ENCODE measurements around the gene IGIP. TPM values are rescaled to one million over a fixed set of nuclear protein-coding genes. Genes with fewer than 3 reads are reported as not detected.

Gene IGIP
- total RNA-seq, 1 experiment from 2014 or later = 2.5 TPM

- H3K4me1 ChIP-seq (ENCODE audit: insufficient read depth, low read length, poor library complexity, severe bottlenecking) = peaks cover 4% of the 10 kb centered on the region
- H3K4me3 ChIP-seq (ENCODE audit: low read depth, low read length, poor library complexity, severe bottlenecking) = no peak overlapping the region
- DNase-seq (ENCODE audit: low spot score) = no peak
- intact Hi-C loops (cut with micrococcal nuclease; ENCODE audit: unreplicated experiment) = no loop called here
- ChIA-PET CTCF (no interaction called here), POLR2A (ENCODE audit: low non-redundant PET) (no interaction called here)
- no TSS peak for BruUV-seq (replicated peaks)
- no peaks in the 10 kb centered on the region for H3K27me3 ChIP-seq (replicated peaks; ENCODE audit: insufficient read depth, low read depth, low read length, poor library complexity)
- TF ChIP-seq CTCF (conservative IDR thresholded peaks at IDR 0.05; ENCODE audit: low read depth, low read length) (no peak), EZH2 (IDR thresholded peaks at IDR 0.05; ENCODE audit: borderline replicate concordance, low read depth, low read length, poor library complexity, severe bottlenecking) (no peak)
- H3K27ac ChIP-seq (ENCODE audit: low read depth, low read length, poor library complexity, severe bottlenecking) = no peak overlapping the region
- no peaks in the 10 kb centered on the region for H3K36me3 ChIP-seq (ENCODE audit: insufficient read depth, low read length, poor library complexity, severe bottlenecking)
- H3K9me3 ChIP-seq (ENCODE audit: low read depth, low read length, poor library complexity, severe bottlenecking) = no peaks in the 10 kb centered on the region
Measured at GRCh38 chr5:140126315-140127012, 727 bp downstream of the IGIP start.

DNA sequence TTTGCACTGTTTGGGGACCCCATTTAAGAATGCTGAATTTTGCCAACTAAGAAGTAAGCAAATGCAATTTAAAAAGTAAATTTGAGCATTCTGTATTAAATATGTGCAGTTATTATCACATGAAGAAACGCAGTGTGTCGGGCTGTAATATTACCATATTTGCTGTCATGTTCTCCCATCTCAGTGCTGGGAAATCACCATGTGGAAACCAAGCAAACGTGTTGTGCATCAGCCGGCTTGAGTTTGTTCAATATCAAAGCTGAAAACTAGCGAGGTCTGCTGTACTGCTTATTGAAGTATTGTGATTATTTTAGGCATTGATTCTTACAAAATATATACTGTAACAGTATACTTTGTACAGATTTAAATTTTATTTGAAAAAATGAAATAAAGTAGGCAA lies 2.6 kb downstream of the IGIP start:
- no peak overlapping the region for H3K27ac ChIP-seq (ENCODE audit: low read depth, low read length, poor library complexity, severe bottlenecking)
- TF ChIP-seq CTCF (conservative IDR thresholded peaks at IDR 0.05; ENCODE audit: low read depth, low read length) (no peak), EZH2 (IDR thresholded peaks at IDR 0.05; ENCODE audit: borderline replicate concordance, low read depth, low read length, poor library complexity, severe bottlenecking) (no peak)
- BruUV-seq (replicated peaks) = no TSS peak
- intact Hi-C loops (cut with micrococcal nuclease; ENCODE audit: unreplicated experiment) = no loop called here
- DNase-seq (ENCODE audit: low spot score) = no peak
- no peaks in the 10 kb centered on the region for H3K9me3 ChIP-seq (ENCODE audit: low read depth, low read length, poor library complexity, severe bottlenecking)
- ChIA-PET CTCF (no interaction called here), POLR2A (ENCODE audit: low non-redundant PET) (no interaction called here)
- no peaks in the 10 kb centered on the region for H3K4me1 ChIP-seq (ENCODE audit: insufficient read depth, low read length, poor library complexity, severe bottlenecking)
- no peak overlapping the region for H3K4me3 ChIP-seq (ENCODE audit: low read depth, low read length, poor library complexity, severe bottlenecking)
- no peaks in the 10 kb centered on the region for H3K27me3 ChIP-seq (replicated peaks; ENCODE audit: insufficient read depth, low read depth, low read length, poor library complexity)
- no peaks in the 10 kb centered on the region for H3K36me3 ChIP-seq (ENCODE audit: insufficient read depth, low read length, poor library complexity, severe bottlenecking)

DNA sequence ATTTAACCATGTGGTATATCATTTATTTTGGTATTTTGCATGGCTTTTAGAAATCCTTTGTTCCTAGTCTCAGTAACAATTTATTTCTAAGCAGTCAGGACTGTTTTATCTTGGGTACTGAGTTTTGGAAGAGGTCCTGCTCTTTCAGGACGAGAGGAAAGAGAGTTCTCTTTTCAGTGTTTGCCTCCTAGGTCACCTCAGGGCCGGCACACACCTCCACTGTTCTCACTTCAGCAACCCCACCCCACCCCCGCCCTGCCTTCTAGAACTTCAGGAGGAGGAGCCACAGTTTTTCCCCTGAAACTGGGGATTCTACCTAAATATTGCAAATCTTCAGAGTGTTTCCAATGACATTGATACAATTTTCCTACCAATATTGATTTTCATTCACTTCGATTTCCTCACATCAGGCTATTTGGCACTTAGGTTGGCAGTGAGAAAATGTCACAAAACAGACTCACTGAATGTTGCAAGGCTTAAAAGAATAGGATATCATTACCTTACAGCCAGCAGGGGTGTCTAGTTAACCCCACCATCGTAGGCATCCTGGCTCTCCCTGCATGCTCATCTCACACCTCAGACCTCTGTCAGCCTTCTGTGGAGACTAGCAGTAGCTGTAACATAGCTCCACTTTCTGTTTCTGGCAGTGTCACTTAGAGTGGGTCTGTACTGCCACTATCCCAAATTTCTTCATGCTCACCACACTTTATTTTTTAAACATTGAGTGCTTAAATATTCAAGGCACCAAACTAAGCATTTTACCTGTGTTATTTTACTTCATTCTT lies 5.4 kb downstream of the IGIP start:
- H3K9me3 ChIP-seq (ENCODE audit: low read depth, low read length, poor library complexity, severe bottlenecking) = no peaks in the 10 kb centered on the region
- no peak overlapping the region for H3K4me3 ChIP-seq (ENCODE audit: low read depth, low read length, poor library complexity, severe bottlenecking)
- no peaks in the 10 kb centered on the region for H3K4me1 ChIP-seq (ENCODE audit: insufficient read depth, low read length, poor library complexity, severe bottlenecking)
- H3K27me3 ChIP-seq (replicated peaks; ENCODE audit: insufficient read depth, low read depth, low read length, poor library complexity) = no peaks in the 10 kb centered on the region
- ChIA-PET POLR2A (ENCODE audit: low non-redundant PET) (no interaction called here), CTCF (interaction anchor here (1.6 kb wide), 1 partner anchor 12 kb away, joined by 3 read pairs; no protein-coding TSS in a partner anchor)
- no TSS peak for BruUV-seq (replicated peaks)
- no peak overlapping the region for H3K27ac ChIP-seq (ENCODE audit: low read depth, low read length, poor library complexity, severe bottlenecking)
- intact Hi-C loops (cut with micrococcal nuclease; ENCODE audit: unreplicated experiment) = no loop called here
- no peak for DNase-seq (ENCODE audit: low spot score)
- H3K36me3 ChIP-seq (ENCODE audit: insufficient read depth, low read length, poor library complexity, severe bottlenecking) = no peaks in the 10 kb centered on the region
- TF ChIP-seq CTCF (conservative IDR thresholded peaks at IDR 0.05; ENCODE audit: low read depth, low read length) (no peak), EZH2 (IDR thresholded peaks at IDR 0.05; ENCODE audit: borderline replicate concordance, low read depth, low read length, poor library complexity, severe bottlenecking) (no peak)
